Measurements from ENCODE around the gene ARMC8.

ARMC8 gene

DNA sequence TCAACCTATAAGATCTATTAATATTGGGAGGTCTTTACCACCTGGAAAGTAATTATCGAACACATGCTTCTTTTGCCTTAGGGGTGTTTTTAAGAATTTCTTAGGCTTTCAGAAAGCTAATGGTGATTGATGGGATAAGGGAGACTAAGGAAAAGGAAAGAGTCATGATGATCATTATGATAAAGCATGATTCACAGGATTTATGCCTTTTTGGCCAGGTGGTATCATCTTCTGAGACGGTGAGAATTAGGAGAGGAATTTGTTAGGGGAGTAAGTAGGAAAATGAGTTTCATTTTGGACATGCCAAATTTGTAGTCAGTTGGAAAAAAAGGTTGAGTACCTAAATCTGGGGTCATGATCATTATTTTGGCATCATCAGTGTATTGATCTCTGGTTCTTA lies 8.9 kb downstream of the ARMC8 start:
- DNase-seq (ENCODE audit: low spot score): no peak
- in situ Hi-C loops (cut with MboI; ENCODE audit: low pct_unique_long_range_greater_than_20kb, low sequenced_read_pairs, unreplicated experiment): no loop called here
- TF ChIP-seq, protein P1, sequence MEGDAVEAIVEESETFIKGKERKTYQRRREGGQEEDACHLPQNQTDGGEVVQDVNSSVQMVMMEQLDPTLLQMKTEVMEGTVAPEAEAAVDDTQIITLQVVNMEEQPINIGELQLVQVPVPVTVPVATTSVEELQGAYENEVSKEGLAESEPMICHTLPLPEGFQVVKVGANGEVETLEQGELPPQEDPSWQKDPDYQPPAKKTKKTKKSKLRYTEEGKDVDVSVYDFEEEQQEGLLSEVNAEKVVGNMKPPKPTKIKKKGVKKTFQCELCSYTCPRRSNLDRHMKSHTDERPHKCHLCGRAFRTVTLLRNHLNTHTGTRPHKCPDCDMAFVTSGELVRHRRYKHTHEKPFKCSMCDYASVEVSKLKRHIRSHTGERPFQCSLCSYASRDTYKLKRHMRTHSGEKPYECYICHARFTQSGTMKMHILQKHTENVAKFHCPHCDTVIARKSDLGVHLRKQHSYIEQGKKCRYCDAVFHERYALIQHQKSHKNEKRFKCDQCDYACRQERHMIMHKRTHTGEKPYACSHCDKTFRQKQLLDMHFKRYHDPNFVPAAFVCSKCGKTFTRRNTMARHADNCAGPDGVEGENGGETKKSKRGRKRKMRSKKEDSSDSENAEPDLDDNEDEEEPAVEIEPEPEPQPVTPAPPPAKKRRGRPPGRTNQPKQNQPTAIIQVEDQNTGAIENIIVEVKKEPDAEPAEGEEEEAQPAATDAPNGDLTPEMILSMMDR (IDR thresholded peaks at IDR 0.05; ENCODE audit: extremely low read depth, insufficient read depth, missing control alignments): no peak

DNA sequence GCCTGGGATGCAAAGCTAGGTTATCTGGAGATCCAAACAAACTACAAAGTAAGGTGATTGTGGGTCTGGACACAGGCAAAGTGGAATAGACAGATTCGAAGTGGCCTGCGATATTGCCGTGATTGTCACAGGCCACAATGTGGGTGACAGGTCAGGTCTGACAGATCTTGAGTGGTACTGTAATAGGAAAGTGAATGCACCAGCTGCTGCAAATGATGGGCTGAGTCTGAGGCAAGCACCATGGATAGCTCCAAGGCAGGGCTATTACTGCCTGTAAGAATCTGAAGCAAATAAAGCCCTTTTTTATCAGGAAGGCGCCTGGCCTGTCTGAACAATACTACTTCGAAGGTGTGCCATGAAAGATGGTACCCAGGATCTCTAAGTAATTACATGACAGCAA lies 10.0 kb downstream of the ARMC8 start:
- in situ Hi-C loops (cut with MboI; ENCODE audit: low pct_unique_long_range_greater_than_20kb, low sequenced_read_pairs, unreplicated experiment): no loop called here
- TF ChIP-seq, protein P1 (IDR thresholded peaks at IDR 0.05; ENCODE audit: extremely low read depth, insufficient read depth, missing control alignments): no peak
- peak; percentile 31 for DNase-seq (ENCODE audit: low spot score)

GRCh38 chr3:138197524-138197923 lies 10.4 kb downstream of the ARMC8 start:
- TF ChIP-seq, protein P1 (IDR thresholded peaks at IDR 0.05; ENCODE audit: extremely low read depth, insufficient read depth, missing control alignments): no peak
- in situ Hi-C loops (cut with MboI; ENCODE audit: low pct_unique_long_range_greater_than_20kb, low sequenced_read_pairs, unreplicated experiment): no loop called here
- no peak for DNase-seq (ENCODE audit: low spot score)

GRCh38 chr3:138199851-138200250 lies 12.8 kb downstream of the ARMC8 start:
- TF ChIP-seq, protein P1 (IDR thresholded peaks at IDR 0.05; ENCODE audit: extremely low read depth, insufficient read depth, missing control alignments): no peak
- in situ Hi-C loops (cut with MboI; ENCODE audit: low pct_unique_long_range_greater_than_20kb, low sequenced_read_pairs, unreplicated experiment): no loop called here
- no peak for DNase-seq (ENCODE audit: low spot score)

DNA sequence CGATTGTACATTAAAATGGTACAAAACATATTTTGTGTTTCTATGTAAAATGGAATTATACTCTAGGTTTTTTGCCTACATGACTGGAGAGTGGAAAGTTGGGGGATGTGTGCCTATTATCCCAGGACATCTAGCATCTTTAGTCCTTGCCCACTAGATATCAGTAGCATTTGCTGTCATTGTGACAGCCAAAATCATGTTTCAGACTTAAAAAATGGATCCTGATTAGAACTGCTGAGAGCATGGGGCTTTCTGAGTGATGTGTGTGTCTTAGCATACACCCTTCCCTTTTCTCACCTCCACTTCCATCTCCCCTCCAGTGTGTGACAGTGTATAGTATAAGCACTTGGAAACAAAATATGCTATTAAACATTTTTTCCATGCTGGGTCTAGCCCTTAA lies 13.3 kb downstream of the ARMC8 start:
- in situ Hi-C loops (cut with MboI; ENCODE audit: low pct_unique_long_range_greater_than_20kb, low sequenced_read_pairs, unreplicated experiment): no loop called here
- TF ChIP-seq, protein P1 (IDR thresholded peaks at IDR 0.05; ENCODE audit: extremely low read depth, insufficient read depth, missing control alignments): no peak
- DNase-seq (ENCODE audit: low spot score): no peak

DNA sequence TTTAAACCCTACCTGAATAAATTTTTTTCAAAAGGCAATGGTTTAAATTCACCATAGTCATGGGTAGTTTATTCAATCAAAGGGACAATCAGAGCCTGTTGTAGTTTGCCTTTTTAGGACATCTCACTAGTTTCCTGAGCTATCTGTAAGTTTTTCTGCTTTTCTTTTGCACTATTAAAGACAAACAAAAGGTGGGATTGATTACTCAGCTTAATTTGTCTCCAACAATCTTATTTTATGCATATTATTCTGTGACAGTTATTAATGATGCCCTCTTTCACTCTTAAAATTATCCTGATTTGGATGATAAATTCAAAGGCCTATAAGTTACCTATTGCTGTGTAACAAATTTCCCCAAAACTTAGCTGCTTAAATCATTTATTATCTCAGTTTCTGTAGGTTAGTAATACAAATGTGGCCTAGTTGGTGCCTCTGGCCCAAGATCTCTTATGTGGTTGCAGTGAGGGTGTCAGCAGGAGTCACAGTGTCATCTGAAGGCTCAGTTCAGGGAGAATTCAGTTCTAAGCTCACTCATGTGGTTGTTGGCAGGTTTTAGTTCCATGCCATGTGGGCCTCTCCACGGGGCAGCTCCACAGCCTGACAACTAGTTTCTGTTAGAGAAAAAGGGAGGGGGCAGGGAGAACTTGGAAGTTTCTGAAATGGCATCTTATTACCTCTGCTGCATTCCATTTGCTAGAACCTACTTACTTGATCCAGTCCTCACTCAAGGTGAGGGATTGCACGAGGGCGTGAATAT lies 16.0 kb downstream of the ARMC8 start:
- in situ Hi-C loops (cut with MboI; ENCODE audit: low pct_unique_long_range_greater_than_20kb, low sequenced_read_pairs, unreplicated experiment): no loop called here
- TF ChIP-seq, protein P1 (IDR thresholded peaks at IDR 0.05; ENCODE audit: extremely low read depth, insufficient read depth, missing control alignments): no peak
- no peak for DNase-seq (ENCODE audit: low spot score)
